ENCODE data around the gene HMMR.
"Not testable (repeated sequence)": the region's sequence is repeated elsewhere in the genome, so short reads cannot be mapped to it uniquely, and the experiment has no call there.

Gene HMMR

GRCh38 chr5:163460562-163461171 lies at the start of gene HMMR:
TSS of gene HMMR (plus strand) at chr5:163460632. CDS start at chr5:163460693, 61 bp downstream.
- no peak for DNase-seq

- not testable (repeated sequence) for DNase-seq
Measured at GRCh38 chr5:163415673-163416072, 44.8 kb upstream of the HMMR start.

GRCh38 chr5:163424836-163425235 lies 35.6 kb upstream of the HMMR start:
- no peak for DNase-seq

GRCh38 chr5:163426128-163426527 lies 34.3 kb upstream of the HMMR start:
- DNase-seq, result not testable (repeated sequence)

GRCh38 chr5:163432544-163432943 lies 27.9 kb upstream of the HMMR start:
- DNase-seq, result no peak

- no peak for DNase-seq
Measured at GRCh38 chr5:163433271-163433670, 27.2 kb upstream of the HMMR start.

- DNase-seq, result no peak
Measured at GRCh38 chr5:163434401-163434866, 26.0 kb upstream of the HMMR start.

- DNase-seq, result no peak
Measured at GRCh38 chr5:163436515-163436914, 23.9 kb upstream of the HMMR start.

GRCh38 chr5:163437011-163437308 lies 23.5 kb upstream of the HMMR start:
- DNase-seq, result no peak

GRCh38 chr5:163437309-163438182 lies 22.9 kb upstream of the HMMR start, which contains the start of gene CCNG1:
TSS of gene CCNG1 (plus strand) at chr5:163437595. CDS start at chr5:163439257, 1,662 bp downstream.
- DNase-seq, result peak; percentile 27 to 98 (median 91)

- no peak for DNase-seq
Measured at GRCh38 chr5:163439092-163439425, 21.4 kb upstream of the HMMR start.

- DNase-seq, result no peak
Measured at GRCh38 chr5:163440954-163441353, 19.5 kb upstream of the HMMR start.

GRCh38 chr5:163444526-163444925 lies 15.9 kb upstream of the HMMR start:
- no peak for DNase-seq

- no peak for DNase-seq
Measured at GRCh38 chr5:163445345-163445744, 15.1 kb upstream of the HMMR start.

GRCh38 chr5:163447191-163447590 lies 13.2 kb upstream of the HMMR start:
- DNase-seq, result no peak

GRCh38 chr5:163447875-163448274 lies 12.6 kb upstream of the HMMR start:
- no peak for DNase-seq

- DNase-seq, result no peak
Measured at GRCh38 chr5:163448491-163448890, 11.9 kb upstream of the HMMR start.

GRCh38 chr5:163451489-163451888 lies 8.9 kb upstream of the HMMR start:
- no peak for DNase-seq

GRCh38 chr5:163453705-163454104 lies 6.7 kb upstream of the HMMR start:
- DNase-seq, result no peak

GRCh38 chr5:163455406-163455805 lies 5.0 kb upstream of the HMMR start:
- not testable (repeated sequence) for DNase-seq

- no peak for DNase-seq
Measured at GRCh38 chr5:163456029-163456589, 4.3 kb upstream of the HMMR start.

- no peak for DNase-seq
Measured at GRCh38 chr5:163456840-163457239, 3.6 kb upstream of the HMMR start.
